Chondrocyte (in vitro differentiated cells): ENCODE data around the gene PRR14. TPM values are rescaled to one million over a fixed set of nuclear protein-coding genes. Genes with fewer than 3 reads are reported as not detected.
A peak's percentile ranks its signal among the peaks of the same experiment; 100 is the strongest.

Source experiments
- DNase-seq: peaks from one replicate; pipeline ENCODE4 v3.0.0; 2021; ENCODE audit warnings: mixed read lengths, low spot score
- H3K27ac Mint-ChIP-seq: one replicate; pipeline ENCODE4 v1.8.0; 2021; ENCODE audit warnings: mild to moderate bottlenecking, moderate library complexity, mixed read lengths; ENCODE audit not compliant: unreplicated experiment
- H3K27me3 Mint-ChIP-seq: 2 replicates; pipeline ENCODE4 v1.8.0; 2021; ENCODE audit warnings: low read depth, mixed read lengths
- H3K36me3 Mint-ChIP-seq: 2 replicates; pipeline ENCODE4 v1.8.0; 2021; ENCODE audit warnings: low read depth, mixed read lengths
- H3K4me1 Mint-ChIP-seq: 2 replicates; pipeline ENCODE4 v1.8.0; 2021; ENCODE audit warnings: low read depth, mild to moderate bottlenecking, mixed read lengths
- H3K4me3 Mint-ChIP-seq: one replicate; pipeline ENCODE4 v1.8.0; 2021; ENCODE audit warnings: mild to moderate bottlenecking, moderate library complexity, mixed read lengths; ENCODE audit not compliant: unreplicated experiment
- H3K9me3 Mint-ChIP-seq: 2 replicates; pipeline ENCODE4 v1.8.0; 2021; ENCODE audit warnings: low read depth, mixed read lengths
- total RNA-seq: library from RNA; stranded (reverse); gene quantifications from 3 replicates; pipeline ENCODE4 v1.2.1, GENCODE V29; 2021
- TF ChIP-seq, protein P1 (sequence below): fragments of 200-600 bp; sonication (generic); IDR thresholded peaks from 2 replicates; pipeline ENCODE4 v1.5.0; 2021; ENCODE audit warnings: antibody characterized with exemption, mild to moderate bottlenecking, moderate library complexity

Gene PRR14
- total RNA-seq, 1 donor from 2014 or later = 42.0 TPM

DNA sequence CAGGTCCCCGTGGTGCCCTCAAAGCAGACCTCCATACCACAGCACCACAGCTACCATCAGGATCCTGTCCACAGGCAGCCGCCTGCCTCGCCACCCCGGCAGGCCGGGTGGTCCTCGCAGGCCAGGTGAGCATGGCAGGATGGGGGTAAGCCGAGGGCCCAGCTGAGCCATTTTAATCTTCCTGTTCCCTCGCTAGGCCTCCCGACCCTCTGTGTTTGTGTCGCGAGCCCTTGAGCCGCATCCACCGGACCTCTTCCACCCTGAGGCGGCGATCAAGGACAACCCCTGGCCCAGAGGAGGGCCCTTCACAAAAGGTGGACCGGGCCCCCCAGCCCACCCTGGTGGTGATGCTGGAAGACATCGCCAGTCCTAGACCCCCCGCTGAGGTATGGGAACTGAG, 2.0 kb downstream of the PRR14 start:
- DNase-seq = no peak
- no peak overlapping the region for H3K4me3 Mint-ChIP-seq
- peaks cover 34% of the 10 kb centered on the region for H3K4me1 Mint-ChIP-seq
- H3K27me3 Mint-ChIP-seq = no peaks in the 10 kb centered on the region
- no peak overlapping the region for H3K27ac Mint-ChIP-seq
- H3K9me3 Mint-ChIP-seq = no peaks in the 10 kb centered on the region
- TF ChIP-seq, protein P1, sequence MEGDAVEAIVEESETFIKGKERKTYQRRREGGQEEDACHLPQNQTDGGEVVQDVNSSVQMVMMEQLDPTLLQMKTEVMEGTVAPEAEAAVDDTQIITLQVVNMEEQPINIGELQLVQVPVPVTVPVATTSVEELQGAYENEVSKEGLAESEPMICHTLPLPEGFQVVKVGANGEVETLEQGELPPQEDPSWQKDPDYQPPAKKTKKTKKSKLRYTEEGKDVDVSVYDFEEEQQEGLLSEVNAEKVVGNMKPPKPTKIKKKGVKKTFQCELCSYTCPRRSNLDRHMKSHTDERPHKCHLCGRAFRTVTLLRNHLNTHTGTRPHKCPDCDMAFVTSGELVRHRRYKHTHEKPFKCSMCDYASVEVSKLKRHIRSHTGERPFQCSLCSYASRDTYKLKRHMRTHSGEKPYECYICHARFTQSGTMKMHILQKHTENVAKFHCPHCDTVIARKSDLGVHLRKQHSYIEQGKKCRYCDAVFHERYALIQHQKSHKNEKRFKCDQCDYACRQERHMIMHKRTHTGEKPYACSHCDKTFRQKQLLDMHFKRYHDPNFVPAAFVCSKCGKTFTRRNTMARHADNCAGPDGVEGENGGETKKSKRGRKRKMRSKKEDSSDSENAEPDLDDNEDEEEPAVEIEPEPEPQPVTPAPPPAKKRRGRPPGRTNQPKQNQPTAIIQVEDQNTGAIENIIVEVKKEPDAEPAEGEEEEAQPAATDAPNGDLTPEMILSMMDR = no peak
- peaks cover 8% of the 10 kb centered on the region for H3K36me3 Mint-ChIP-seq

DNA sequence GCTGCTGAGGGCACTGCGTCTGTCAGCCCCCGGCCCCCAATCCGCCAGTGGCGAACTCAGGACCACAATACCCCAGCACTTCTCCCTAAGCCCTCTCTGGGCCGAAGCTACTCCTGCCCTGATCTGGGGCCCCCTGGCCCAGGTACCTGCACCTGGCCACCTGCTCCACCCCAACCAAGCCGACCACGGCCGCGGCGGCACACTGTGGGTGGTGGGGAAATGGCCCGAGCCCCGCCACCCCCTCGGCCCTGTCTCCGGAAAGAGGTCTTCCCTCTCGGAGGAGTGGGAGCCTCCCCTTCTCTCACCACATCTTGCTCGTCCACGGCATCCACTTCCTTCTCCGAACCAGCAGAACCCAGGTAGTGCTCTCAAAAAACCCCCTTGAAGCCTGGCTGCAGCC, 4.1 kb downstream of the PRR14 start:
- DNase-seq = no peak
- Mint-ChIP-seq H3K27ac (no peak overlapping the region), H3K4me3 (no peak overlapping the region), H3K9me3 (no peaks in the 10 kb centered on the region), H3K27me3 (no peaks in the 10 kb centered on the region), H3K4me1 (peaks cover 34% of the 10 kb centered on the region), H3K36me3 (peaks cover 8% of the 10 kb centered on the region)
- TF ChIP-seq, protein P1 = no peak

DNA sequence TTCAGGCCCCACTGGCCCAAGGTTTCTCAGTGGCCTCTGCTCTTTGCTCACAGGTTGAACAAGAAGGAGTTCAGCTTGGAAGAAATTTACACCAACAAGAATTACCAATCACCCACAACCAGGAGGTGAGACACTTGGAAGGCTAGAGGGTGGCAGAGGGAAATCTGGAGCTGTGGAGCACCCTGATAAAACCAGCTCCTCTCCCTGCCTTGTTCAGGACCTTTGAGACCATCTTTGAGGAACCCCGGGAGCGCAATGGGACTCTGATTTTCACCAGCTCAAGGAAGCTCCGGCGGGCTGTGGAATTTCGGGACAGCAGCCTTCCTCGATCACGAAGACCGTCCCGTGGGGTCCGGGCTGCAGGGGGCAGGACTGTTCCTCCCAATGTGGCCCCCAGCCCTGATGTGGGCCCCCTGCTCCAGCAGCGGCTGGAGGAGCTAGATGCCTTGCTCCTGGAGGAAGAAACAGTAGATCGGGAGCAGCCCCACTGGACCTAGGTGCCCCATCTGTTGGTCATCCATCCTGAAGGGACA, 5.1 kb downstream of the PRR14 start:
- no peaks in the 10 kb centered on the region for H3K9me3 Mint-ChIP-seq
- no peaks in the 10 kb centered on the region for H3K27me3 Mint-ChIP-seq
- H3K36me3 Mint-ChIP-seq = peaks cover 11% of the 10 kb centered on the region
- H3K4me3 Mint-ChIP-seq = no peak overlapping the region
- TF ChIP-seq, protein P1 = no peak
- no peak for DNase-seq
- peaks cover 34% of the 10 kb centered on the region for H3K4me1 Mint-ChIP-seq
- no peak overlapping the region for H3K27ac Mint-ChIP-seq

DNA sequence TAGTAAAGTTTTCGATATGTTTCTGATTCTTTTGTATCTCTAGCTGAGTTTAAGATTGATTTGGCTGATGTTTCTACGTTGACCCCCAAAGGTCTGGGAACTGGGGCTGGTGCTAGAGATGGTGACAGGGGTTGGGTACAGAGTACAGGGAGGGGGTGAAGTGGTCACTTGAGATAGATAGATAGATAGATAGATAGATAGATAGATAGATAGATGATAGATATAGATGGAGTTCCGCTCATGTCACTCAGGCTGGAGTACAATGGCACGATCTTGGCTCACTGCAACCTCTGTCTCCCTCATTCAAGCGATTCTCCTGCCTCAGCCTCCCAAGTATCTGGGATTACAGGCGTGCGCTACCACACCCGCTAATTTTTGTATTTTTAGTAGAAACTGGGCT, 5.6 kb downstream of the PRR14 start:
- H3K27me3 Mint-ChIP-seq = no peaks in the 10 kb centered on the region
- TF ChIP-seq, protein P1 = no peak
- H3K9me3 Mint-ChIP-seq = no peaks in the 10 kb centered on the region
- peaks cover 39% of the 10 kb centered on the region for H3K4me1 Mint-ChIP-seq
- DNase-seq = no peak
- H3K27ac Mint-ChIP-seq = peak overlapping the region; percentile 65
- peaks cover 13% of the 10 kb centered on the region for H3K36me3 Mint-ChIP-seq
- no peak overlapping the region for H3K4me3 Mint-ChIP-seq

DNA sequence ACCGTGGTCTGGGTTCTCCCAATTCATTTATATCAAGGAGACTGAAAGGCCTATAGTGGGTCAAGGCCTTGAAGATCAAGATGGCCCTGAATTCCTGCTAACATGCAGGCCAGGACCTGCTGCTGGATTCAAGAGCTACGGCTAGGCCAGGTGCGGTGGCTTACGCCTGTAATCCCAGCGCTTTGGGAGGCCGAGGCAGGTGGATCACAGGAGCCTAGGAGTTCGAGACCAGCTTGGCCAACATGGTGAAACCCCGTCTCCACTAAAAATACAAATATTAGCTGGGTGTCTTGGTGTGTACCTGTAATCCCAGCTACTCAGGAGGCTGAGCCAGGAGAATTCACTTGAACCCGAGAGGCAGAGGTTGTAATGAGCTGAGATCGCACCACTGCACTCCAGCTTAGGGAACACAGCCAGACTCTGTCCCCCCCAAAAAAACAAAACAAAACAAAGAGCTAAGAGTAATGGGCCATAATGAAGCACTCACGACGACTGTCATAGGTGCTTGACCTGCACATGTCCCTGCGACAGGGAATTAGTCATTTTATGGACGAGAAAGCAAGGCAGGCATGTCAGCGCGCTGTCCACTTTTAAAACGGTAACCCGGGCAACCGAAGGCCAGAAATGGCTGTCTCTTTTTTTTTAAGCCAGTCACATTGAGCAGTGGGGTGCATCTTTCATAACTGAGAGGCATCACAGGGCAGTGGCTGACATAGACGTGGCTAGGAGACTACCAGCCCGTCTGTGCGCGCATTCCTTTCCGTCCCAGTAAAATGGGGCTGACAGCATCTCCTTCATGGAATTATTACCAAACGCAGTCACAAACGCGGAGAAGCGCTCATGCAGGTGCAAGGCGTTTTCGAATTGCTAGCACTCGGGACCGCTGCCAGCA, 6.5 kb downstream of the PRR14 start:
- Mint-ChIP-seq H3K4me3 (peak overlapping the region; percentile 76), H3K4me1 (peaks cover 41% of the 10 kb centered on the region), H3K27ac (peak overlapping the region; percentile 96), H3K27me3 (no peaks in the 10 kb centered on the region), H3K9me3 (no peaks in the 10 kb centered on the region), H3K36me3 (peaks cover 15% of the 10 kb centered on the region)
- TF ChIP-seq, protein P1 = no peak
- no peak for DNase-seq
